ENCODE results near the gene CMC1. TPM values are rescaled to one million over a fixed set of nuclear protein-coding genes. Genes with fewer than 3 reads are reported as not detected.
A peak's percentile ranks its signal among the peaks of the same experiment; 100 is the strongest.
"Not testable (repeated sequence)": the region's sequence is repeated elsewhere in the genome, so short reads cannot be mapped to it uniquely, and the experiment has no call there.

CMC1 gene
- total RNA-seq, 3 donors from 2014 or later: 23.7 to 23.9 (median 23.7) TPM

GRCh38 chr3:28267984-28268849, 26.8 kb downstream of the CMC1 start:
- H3K4me1 Mint-ChIP-seq (ENCODE audit: low read depth): peaks cover 7% of the 10 kb centered on the region
- H3K9me3 Mint-ChIP-seq: peaks cover 14% of the 10 kb centered on the region
- peaks cover 39% of the 10 kb centered on the region for H3K36me3 Mint-ChIP-seq (ENCODE audit: insufficient read depth)
- no peaks in the 10 kb centered on the region for H3K27me3 Mint-ChIP-seq (ENCODE audit: low read depth)
- H3K4me3 Mint-ChIP-seq: no peak overlapping the region
- no peak for ATAC-seq
- no peak for DNase-seq

- Mint-ChIP-seq H3K9me3 (peaks cover 22% of the 10 kb centered on the region), H3K4me1 (ENCODE audit: low read depth) (peaks cover 7% of the 10 kb centered on the region), H3K27me3 (ENCODE audit: low read depth) (no peaks in the 10 kb centered on the region), H3K36me3 (ENCODE audit: insufficient read depth) (peaks cover 46% of the 10 kb centered on the region), H3K4me3 (no peak overlapping the region)
- DNase-seq (no peak), ATAC-seq (no peak)
Measured at GRCh38 chr3:28268989-28269388, 27.6 kb downstream of the CMC1 start.

DNA sequence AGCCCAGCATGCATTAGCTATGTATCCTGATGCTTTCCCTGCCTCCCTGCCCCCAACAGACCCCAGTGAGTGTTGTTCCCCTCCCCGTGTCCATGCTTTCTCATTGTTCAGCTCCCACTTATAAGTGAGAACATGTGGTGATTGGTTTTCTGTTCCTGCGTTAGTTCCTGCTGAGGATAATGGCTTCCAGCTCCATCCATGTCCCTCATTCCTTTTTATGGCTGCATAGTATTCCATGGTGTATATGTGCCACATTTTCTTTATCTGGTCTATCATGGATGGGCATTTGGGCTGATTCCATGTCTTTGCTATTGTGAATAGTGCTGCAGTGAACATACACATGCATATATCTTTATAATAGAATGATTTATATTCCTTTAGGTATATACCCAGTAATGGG, 28.5 kb downstream of the CMC1 start:
- not testable (repeated sequence) for H3K4me1 Mint-ChIP-seq (ENCODE audit: low read depth); ATAC-seq; H3K4me3 Mint-ChIP-seq; H3K27me3 Mint-ChIP-seq (ENCODE audit: low read depth); DNase-seq
- peaks cover 50% of the 10 kb centered on the region for H3K36me3 Mint-ChIP-seq (ENCODE audit: insufficient read depth)
- peaks cover 22% of the 10 kb centered on the region for H3K9me3 Mint-ChIP-seq

DNA sequence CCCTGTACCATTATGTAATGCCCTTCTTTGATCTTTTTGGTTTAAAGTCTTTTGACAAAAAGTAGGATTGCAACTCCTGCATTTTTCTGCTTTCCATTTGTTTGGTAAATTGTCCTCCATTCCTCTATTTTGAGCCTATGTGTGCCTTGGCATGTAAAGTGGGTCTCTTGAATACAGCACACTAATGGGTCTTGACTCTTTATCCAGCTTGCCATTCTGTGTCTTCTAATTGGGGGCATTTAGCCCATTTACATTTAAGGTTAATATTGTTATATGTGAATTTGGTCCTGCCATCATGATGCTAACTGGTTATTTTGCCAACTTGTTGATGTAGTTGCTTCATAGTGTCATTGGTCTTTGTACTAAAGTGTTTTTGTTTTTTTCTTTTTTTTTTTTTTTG, 32.4 kb downstream of the CMC1 start:
- DNase-seq (no peak), ATAC-seq (no peak)
- Mint-ChIP-seq H3K4me1 (ENCODE audit: low read depth) (peaks cover 12% of the 10 kb centered on the region), H3K36me3 (ENCODE audit: insufficient read depth) (peaks cover 57% of the 10 kb centered on the region), H3K4me3 (no peak overlapping the region), H3K27me3 (ENCODE audit: low read depth) (no peaks in the 10 kb centered on the region), H3K9me3 (peaks cover 22% of the 10 kb centered on the region)

- peaks cover 5% of the 10 kb centered on the region for H3K4me1 Mint-ChIP-seq (ENCODE audit: low read depth)
- peaks cover under 1% of the 10 kb centered on the region for H3K9me3 Mint-ChIP-seq
- H3K4me3 Mint-ChIP-seq: no peak overlapping the region
- no peaks in the 10 kb centered on the region for H3K27me3 Mint-ChIP-seq (ENCODE audit: low read depth)
- ATAC-seq: no peak
- H3K36me3 Mint-ChIP-seq (ENCODE audit: insufficient read depth): peaks cover 19% of the 10 kb centered on the region
- no peak for DNase-seq
Measured at GRCh38 chr3:28278918-28279317, 37.5 kb downstream of the CMC1 start.

GRCh38 chr3:28279770-28280169, 38.4 kb downstream of the CMC1 start:
- DNase-seq (no peak), ATAC-seq (no peak)
- Mint-ChIP-seq H3K4me1 (ENCODE audit: low read depth) (peaks cover 6% of the 10 kb centered on the region), H3K27me3 (ENCODE audit: low read depth) (no peaks in the 10 kb centered on the region), H3K36me3 (ENCODE audit: insufficient read depth) (peaks cover 14% of the 10 kb centered on the region), H3K4me3 (no peak overlapping the region), H3K9me3 (no peaks in the 10 kb centered on the region)

DNA sequence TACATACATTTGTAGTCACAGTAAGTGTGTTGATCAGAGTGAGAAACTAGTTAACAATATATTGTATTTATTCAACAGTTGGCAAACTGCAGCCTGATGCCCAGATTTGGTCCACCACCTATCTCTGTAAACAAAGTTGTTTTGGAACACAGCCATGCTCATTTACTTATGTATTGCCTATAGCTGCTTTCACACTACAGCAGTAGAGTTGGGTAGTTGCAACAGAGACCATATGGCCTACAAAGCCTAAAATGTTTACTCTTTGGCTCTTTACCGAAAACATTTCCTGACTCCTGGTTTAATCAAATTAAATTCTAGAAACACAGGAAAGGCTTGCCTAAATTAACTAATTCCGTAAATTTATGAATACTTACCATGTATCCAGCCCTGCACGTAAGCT, 39.4 kb downstream of the CMC1 start:
- Mint-ChIP-seq H3K27me3 (ENCODE audit: low read depth) (no peaks in the 10 kb centered on the region), H3K4me1 (ENCODE audit: low read depth) (peaks cover 11% of the 10 kb centered on the region)

DNA sequence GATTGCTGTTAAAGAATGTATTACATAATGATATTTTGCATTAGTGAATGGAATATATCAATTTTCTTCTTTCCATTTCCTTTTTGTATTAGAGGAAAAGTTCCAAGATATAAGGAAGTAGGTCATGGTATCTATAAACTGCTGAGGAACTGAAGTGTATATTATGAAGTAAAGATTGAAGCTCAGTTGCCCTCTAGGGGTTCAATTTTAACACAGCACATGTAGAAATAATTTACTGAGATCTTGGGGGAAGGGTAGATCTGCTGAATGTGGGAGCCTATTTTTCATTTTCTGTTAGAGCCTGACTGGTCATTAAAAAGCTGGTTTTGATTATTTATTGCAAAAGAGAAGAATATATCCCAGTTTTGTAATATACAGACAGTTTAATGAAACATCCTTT, 45.2 kb downstream of the CMC1 start:
- Mint-ChIP-seq H3K9me3 (no peaks in the 10 kb centered on the region), H3K4me1 (ENCODE audit: low read depth) (peaks cover 11% of the 10 kb centered on the region), H3K4me3 (no peak overlapping the region), H3K27me3 (ENCODE audit: low read depth) (no peaks in the 10 kb centered on the region), H3K36me3 (ENCODE audit: insufficient read depth) (peaks cover 7% of the 10 kb centered on the region)
- ATAC-seq (peak in 1 of 2 donors; percentile 69), DNase-seq (no peak)

More for the DNA sequence above, 39.4 kb downstream of the CMC1 start:
- Mint-ChIP-seq H3K36me3 (ENCODE audit: insufficient read depth) (peaks cover 6% of the 10 kb centered on the region), H3K9me3 (no peaks in the 10 kb centered on the region), H3K4me3 (no peak overlapping the region)
- ATAC-seq: no peak
- DNase-seq: no peak

GRCh38 chr3:28287046-28287445, 45.6 kb downstream of the CMC1 start:
- Mint-ChIP-seq H3K27me3 (ENCODE audit: low read depth) (no peaks in the 10 kb centered on the region), H3K4me3 (no peak overlapping the region), H3K9me3 (no peaks in the 10 kb centered on the region), H3K4me1 (ENCODE audit: low read depth) (peaks cover 14% of the 10 kb centered on the region), H3K36me3 (ENCODE audit: insufficient read depth) (peaks cover 8% of the 10 kb centered on the region)
- ATAC-seq (no peak), DNase-seq (no peak)

DNA sequence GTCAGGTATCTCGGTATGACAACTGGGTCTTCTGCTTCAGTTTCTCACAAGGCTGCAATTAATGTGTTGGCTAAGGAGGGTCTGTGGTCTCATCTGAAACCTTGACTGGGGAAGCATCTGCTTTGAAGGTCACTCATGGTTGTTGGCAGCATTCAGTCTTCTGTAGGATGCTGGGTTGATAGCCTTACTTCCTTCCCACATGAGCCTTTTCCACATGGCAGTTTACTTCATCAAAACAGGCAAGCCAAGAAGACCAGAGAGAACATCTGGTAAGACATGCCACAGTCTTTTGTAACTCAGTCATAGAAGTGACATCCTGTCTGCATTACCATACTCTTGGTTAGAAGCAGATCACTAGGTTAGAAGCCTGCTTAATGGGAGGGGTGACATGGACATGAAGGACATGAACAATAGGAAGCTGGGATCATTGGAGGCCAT, 49.5 kb downstream of the CMC1 start:
- peaks cover 15% of the 10 kb centered on the region for H3K4me1 Mint-ChIP-seq (ENCODE audit: low read depth)
- no peak overlapping the region for H3K4me3 Mint-ChIP-seq
- ATAC-seq: no peak
- no peak for DNase-seq
- H3K36me3 Mint-ChIP-seq (ENCODE audit: insufficient read depth): peaks cover 14% of the 10 kb centered on the region
- H3K27me3 Mint-ChIP-seq (ENCODE audit: low read depth): no peaks in the 10 kb centered on the region
- no peaks in the 10 kb centered on the region for H3K9me3 Mint-ChIP-seq

DNA sequence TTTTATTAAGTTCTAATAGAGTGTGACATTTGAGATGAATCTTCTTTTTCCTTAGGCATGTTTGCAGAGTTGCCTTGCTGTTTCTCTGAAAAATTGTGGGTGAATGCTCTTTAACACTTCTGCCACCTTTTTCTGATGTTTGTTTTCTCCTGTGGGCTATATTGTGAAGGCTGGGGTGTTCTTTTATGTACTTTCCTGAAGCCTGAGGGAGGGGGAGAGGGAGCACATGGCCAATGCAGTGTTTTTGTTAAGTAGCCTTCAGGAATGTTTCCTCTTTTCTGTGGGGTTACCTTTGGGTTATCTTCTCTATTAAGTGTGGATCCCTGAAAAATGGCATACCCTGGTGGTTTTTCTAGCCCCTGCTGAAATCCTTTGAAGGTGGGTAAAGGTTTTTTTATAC, 50.2 kb downstream of the CMC1 start:
- H3K36me3 Mint-ChIP-seq (ENCODE audit: insufficient read depth): peaks cover 14% of the 10 kb centered on the region
- H3K4me3 Mint-ChIP-seq: peak overlapping the region; percentile 51
- no peaks in the 10 kb centered on the region for H3K9me3 Mint-ChIP-seq
- DNase-seq (no peak), ATAC-seq (no peak)
- no peaks in the 10 kb centered on the region for H3K27me3 Mint-ChIP-seq (ENCODE audit: low read depth)
- H3K4me1 Mint-ChIP-seq (ENCODE audit: low read depth): peaks cover 17% of the 10 kb centered on the region

DNA sequence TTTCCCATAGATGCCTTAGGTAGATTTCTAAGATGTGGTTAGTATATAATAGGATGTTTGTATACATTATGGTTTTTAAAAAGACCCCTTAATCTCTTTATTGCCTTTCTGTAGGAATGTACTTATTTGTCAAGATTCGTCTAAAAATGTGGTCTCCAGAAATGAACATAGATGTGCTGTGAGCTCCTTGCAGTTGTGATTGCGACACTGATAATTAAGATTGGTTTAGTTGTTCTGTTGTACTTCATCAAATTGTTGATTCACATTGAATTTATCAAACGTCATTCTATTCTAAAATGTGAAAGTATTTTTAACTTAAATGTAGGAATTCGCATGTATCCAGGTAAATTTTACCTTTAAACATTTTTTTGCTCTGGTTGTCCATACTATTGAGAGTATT, 51.2 kb downstream of the CMC1 start:
- peaks cover 16% of the 10 kb centered on the region for H3K36me3 Mint-ChIP-seq (ENCODE audit: insufficient read depth)
- DNase-seq (no peak), ATAC-seq (no peak)
- peaks cover 17% of the 10 kb centered on the region for H3K4me1 Mint-ChIP-seq (ENCODE audit: low read depth)
- H3K9me3 Mint-ChIP-seq: no peaks in the 10 kb centered on the region
- H3K4me3 Mint-ChIP-seq: peak overlapping the region; percentile 51
- H3K27me3 Mint-ChIP-seq (ENCODE audit: low read depth): no peaks in the 10 kb centered on the region

DNA sequence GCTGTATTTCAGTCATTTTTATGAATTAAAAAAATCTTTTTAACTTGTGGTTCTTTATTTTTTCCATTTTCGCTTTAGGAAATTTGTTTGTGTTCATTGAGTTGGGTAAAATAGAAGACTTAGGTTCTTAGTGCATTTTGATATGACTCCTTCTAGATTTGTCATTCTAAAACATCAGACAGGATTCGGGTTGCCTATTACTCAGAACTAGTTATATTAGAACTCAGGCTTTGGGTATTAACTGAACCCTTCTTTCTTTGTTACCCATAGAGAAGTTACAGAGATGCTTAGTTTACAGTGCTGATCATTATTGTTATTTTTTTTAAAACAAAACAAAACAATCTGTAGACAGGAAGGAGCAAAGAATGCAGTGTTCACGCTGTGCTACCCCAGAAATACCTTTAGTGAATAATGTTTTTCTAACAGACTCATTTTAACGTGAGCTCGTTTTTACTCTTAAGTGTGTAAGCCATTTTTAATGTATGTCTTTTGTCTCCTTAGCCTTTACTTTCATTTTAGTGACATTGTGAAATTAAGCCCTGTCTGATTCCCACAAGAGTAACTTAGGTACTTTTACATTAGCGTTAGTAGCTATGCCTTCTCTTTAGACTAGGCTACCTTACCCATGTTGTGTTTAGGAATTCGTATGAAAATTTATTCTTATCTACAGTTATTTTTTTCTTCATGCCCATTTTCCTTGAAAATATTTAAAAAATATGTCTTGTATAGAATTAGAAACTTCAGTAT, 53.4 kb downstream of the CMC1 start:
- H3K4me1 Mint-ChIP-seq (ENCODE audit: low read depth): peaks cover 17% of the 10 kb centered on the region
- ATAC-seq: no peak
- no peaks in the 10 kb centered on the region for H3K27me3 Mint-ChIP-seq (ENCODE audit: low read depth)
- H3K36me3 Mint-ChIP-seq (ENCODE audit: insufficient read depth): peaks cover 16% of the 10 kb centered on the region
- H3K9me3 Mint-ChIP-seq: no peaks in the 10 kb centered on the region
- H3K4me3 Mint-ChIP-seq: peak overlapping the region; percentile 42
- no peak for DNase-seq

DNA sequence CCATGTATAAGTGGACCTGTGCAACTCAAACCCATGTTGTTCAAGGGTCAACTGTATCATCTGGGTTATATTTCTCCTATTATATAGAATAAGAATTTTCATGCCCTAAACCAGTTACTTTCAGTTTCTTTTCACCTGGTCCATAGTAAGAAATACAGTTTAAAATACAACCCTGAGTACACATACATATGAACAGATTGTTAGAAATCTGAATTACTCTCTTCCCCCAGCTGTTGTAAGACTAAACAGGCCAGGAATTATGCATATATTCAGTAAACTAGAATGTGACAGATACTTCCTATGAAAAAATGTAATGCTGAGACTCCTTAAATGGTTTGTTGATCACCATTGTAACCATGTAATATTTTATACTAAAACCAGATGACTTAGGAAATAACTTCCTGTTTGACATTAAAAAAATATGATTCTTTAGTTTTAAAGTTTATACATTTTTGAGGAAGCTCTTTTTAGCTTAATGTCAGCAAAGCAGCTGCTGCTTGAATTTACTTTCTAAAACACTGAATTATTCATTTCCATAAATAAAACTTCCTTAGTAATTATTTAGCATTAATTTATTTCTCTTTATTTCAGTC, 54.6 kb downstream of the CMC1 start:
- peak overlapping the region; percentile 42 for H3K4me3 Mint-ChIP-seq
- no peak for ATAC-seq
- H3K36me3 Mint-ChIP-seq (ENCODE audit: insufficient read depth): peaks cover 11% of the 10 kb centered on the region
- H3K9me3 Mint-ChIP-seq: no peaks in the 10 kb centered on the region
- H3K4me1 Mint-ChIP-seq (ENCODE audit: low read depth): peaks cover 14% of the 10 kb centered on the region
- no peaks in the 10 kb centered on the region for H3K27me3 Mint-ChIP-seq (ENCODE audit: low read depth)
- DNase-seq: no peak

All from activated T-cell treated with anti-CD3 and anti-CD28 coated beads, Interleukin-2, amount 50 U/mL, for 4 hours (primary cell).